ENCODE measurements around the gene CPEB4. TPM values are rescaled to one million over a fixed set of nuclear protein-coding genes. Genes with fewer than 3 reads are reported as not detected.

The CPEB4 gene
- total and polyA plus RNA-seq, 2 donors (not counting 3 experiments of a cell fraction or from before 2014, with no cell fraction given), result 11.3 to 16.4 TPM

GRCh38 chr5:173907686-173908371 lies 19.7 kb downstream of the CPEB4 start:
- Histone ChIP-seq H3K4me2 (ENCODE audit: insufficient read depth, low read length) (no peak overlapping the region), H4K20me1 (replicated peaks; ENCODE audit: control insufficient read depth, extremely low read depth, insufficient read depth, low read length) (no peaks in the 10 kb centered on the region), H3K27me3 (ENCODE audit: control insufficient read depth in 2 of 2, insufficient read depth in 2 of 2, low read length in 2 of 2) (no peaks in the 10 kb centered on the region), H3K9me1 (replicated peaks; ENCODE audit: control insufficient read depth, extremely low read depth, insufficient read depth, low read length) (no peaks in the 10 kb centered on the region), H2AFZ (ENCODE audit: low read depth, low read length) (no peak overlapping the region), H3K9ac (replicated peaks; ENCODE audit: extremely low read depth, insufficient read depth, low read length) (no peak overlapping the region), H3K4me1 (ENCODE audit: control insufficient read depth, extremely low read depth, insufficient read depth, low read length) (peaks cover 9% of the 10 kb centered on the region), H3K79me2 (ENCODE audit: control insufficient read depth, insufficient read depth, low read length) (peaks cover 22% of the 10 kb centered on the region), H3K27ac (ENCODE audit: insufficient read depth, low read depth, low read length) (no peak overlapping the region), H3K36me3 (ENCODE audit: control insufficient read depth in 2 of 2, extremely low read depth in 1 of 2, insufficient read depth in 2 of 2, low read length in 2 of 2) (no peaks in the 10 kb centered on the region), H3K4me3 (replicated peaks in 1 of 3; ENCODE audit: insufficient read depth in 1 of 3, low read depth in 1 of 3, low read length in 3 of 3) (no peak overlapping the region), H3K9me3 (replicated peaks; ENCODE audit: control insufficient read depth, insufficient read depth, low read length) (no peaks in the 10 kb centered on the region)
- dilution Hi-C loops (cut with MboI; ENCODE audit: extremely low pct_ligation_motif_present, low sequenced_read_pairs) (no loop called here), intact Hi-C loops (cut with micrococcal nuclease) (no loop called here)
- BruUV-seq (replicated peaks), result no TSS peak
- CTCF ChIA-PET, result interaction anchor here (2.3 kb wide), 1 partner anchor 18 kb away, joined by 13 read pairs; no protein-coding TSS in a partner anchor
- FAIRE-seq, result no peak
- TF ChIP-seq GATA2 (IDR thresholded peaks at IDR 0.05; ENCODE audit: insufficient read depth, insufficient read length, low read depth, low read length) (no peak), FOS (IDR thresholded peaks at IDR 0.05; ENCODE audit: borderline replicate concordance, insufficient read depth, low read length) (no peak), POLR2A (IDR thresholded peaks at IDR 0.05; ENCODE audit: low read depth, low read length) (no peak), CTCF (IDR thresholded peaks at IDR 0.05; ENCODE audit: extremely low read depth in 1 of 2, insufficient read depth in 1 of 2, low read depth in 1 of 2, low read length in 2 of 2) (no peak), POLR2AphosphoS5 (IDR thresholded peaks at IDR 0.05; ENCODE audit: insufficient read depth, low read depth, low read length) (no peak), JUN (IDR thresholded peaks at IDR 0.05; ENCODE audit: borderline replicate concordance, insufficient read depth, insufficient read length, low read depth) (no peak), MAX (IDR thresholded peaks at IDR 0.05; ENCODE audit: insufficient read depth, insufficient read length) (no peak), MYC (IDR thresholded peaks at IDR 0.05; ENCODE audit: low read depth, low read length) (no peak), EZH2 (IDR thresholded peaks at IDR 0.05; ENCODE audit: borderline replicate concordance, low read depth, low read length, severe bottlenecking) (no peak)
- POLR2A ChIA-PET, result no interaction called here
- no peak for DNase-seq (ENCODE audit: low read depth, low spot score)

Data from endothelial cell of umbilical vein (primary cell).